Panc1 (cell line): ENCODE data around the gene FLII.

Experiments used
- POLR2AphosphoS5 ChIP-seq: IDR thresholded peaks from 2 replicates; pipeline ENCODE4 v1.6.1; 2012; ENCODE audit warnings: mild to moderate bottlenecking, low read depth, low read length, moderate library complexity
- TF ChIP-seq, protein P1 (sequence below): fragments of 450-650 bp; IDR thresholded peaks from 2 replicates; pipeline ENCODE4 v1.5.1; 2017; ENCODE audit warnings: mild to moderate bottlenecking

DNA sequence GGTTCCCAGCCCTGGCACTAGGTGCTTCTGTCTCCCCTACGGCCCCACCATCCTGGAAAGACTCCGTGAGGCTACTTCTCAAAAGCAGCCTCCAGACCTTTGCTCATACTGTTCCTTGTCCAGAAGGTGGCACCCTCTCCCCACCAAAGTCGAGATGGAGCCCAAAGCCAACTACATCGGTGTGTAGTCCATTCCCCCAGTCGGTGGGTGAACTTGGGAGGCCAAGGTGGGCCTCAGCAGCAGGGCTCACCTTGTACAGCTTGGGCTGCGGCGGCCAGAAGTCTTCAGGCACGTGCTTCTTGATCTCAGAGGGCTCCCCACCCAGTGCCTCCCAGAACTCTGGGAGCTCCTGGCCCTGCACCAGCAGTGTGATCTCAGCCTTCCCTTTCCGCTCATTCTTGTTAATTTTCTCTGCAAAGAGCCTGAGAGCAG is 10.2 kb downstream of the FLII start:
- no peak for TF ChIP-seq POLR2AphosphoS5
- TF ChIP-seq, protein P1, sequence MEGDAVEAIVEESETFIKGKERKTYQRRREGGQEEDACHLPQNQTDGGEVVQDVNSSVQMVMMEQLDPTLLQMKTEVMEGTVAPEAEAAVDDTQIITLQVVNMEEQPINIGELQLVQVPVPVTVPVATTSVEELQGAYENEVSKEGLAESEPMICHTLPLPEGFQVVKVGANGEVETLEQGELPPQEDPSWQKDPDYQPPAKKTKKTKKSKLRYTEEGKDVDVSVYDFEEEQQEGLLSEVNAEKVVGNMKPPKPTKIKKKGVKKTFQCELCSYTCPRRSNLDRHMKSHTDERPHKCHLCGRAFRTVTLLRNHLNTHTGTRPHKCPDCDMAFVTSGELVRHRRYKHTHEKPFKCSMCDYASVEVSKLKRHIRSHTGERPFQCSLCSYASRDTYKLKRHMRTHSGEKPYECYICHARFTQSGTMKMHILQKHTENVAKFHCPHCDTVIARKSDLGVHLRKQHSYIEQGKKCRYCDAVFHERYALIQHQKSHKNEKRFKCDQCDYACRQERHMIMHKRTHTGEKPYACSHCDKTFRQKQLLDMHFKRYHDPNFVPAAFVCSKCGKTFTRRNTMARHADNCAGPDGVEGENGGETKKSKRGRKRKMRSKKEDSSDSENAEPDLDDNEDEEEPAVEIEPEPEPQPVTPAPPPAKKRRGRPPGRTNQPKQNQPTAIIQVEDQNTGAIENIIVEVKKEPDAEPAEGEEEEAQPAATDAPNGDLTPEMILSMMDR: peak; percentile 85
